Keratinocyte (primary cell): ENCODE data around the gene VTI1A. TPM values are rescaled to one million over a fixed set of nuclear protein-coding genes. Genes with fewer than 3 reads are reported as not detected.

Experiments used
- DNase-seq: peaks from one replicate; pipeline ENCODE4 v3.0.0-alpha.2; 2011; ENCODE audit warnings: low read depth, missing footprints, low spot score
- FAIRE-seq: peaks from 2 replicates; lab custom pipeline; 2011; peaks lifted over from hg19 to GRCh38; lab: Jason Lieb, UNC
- H2AFZ ChIP-seq: 2 replicates; pipeline ENCODE4 v1.6.0; 2012; ENCODE audit warnings: low read length, control low read depth, inconsistent platforms; ENCODE audit not compliant: control insufficient read depth
- H3K27ac ChIP-seq: 2 replicates; pipeline ENCODE4 v1.5.1; 2011; ENCODE audit warnings: low read length; ENCODE audit not compliant: control insufficient read depth, insufficient read depth
- H3K27me3 ChIP-seq: 3 replicates; pipeline ENCODE4 v1.6.0; 2011; ENCODE audit warnings: low read length; ENCODE audit not compliant: control insufficient read depth, insufficient read depth; ENCODE audit errors: extremely low read depth
- H3K36me3 ChIP-seq, 2 experiments: 2 replicates in 1 of 2; 3 replicates in 1 of 2; pipeline ENCODE4 v1.5.1; 2011; ENCODE audit warnings: low read length in 2 of 2, mild to moderate bottlenecking in 1 of 2; ENCODE audit not compliant: control insufficient read depth in 2 of 2, insufficient read depth in 2 of 2; ENCODE audit errors: extremely low read depth in 1 of 2
- H3K4me1 ChIP-seq: 3 replicates; pipeline ENCODE4 v1.5.1; 2011; ENCODE audit warnings: low read length; ENCODE audit not compliant: control insufficient read depth, insufficient read depth; ENCODE audit errors: extremely low read depth
- H3K4me2 ChIP-seq: 3 replicates; pipeline ENCODE4 v1.6.0; 2011; ENCODE audit warnings: low read depth, low read length; ENCODE audit not compliant: control insufficient read depth, insufficient read depth; ENCODE audit errors: extremely low read depth
- H3K4me3 ChIP-seq, 3 experiments: fragments of 200-600 bp in 1 of 3; sonication (generic) in 1 of 3; 2 replicates in 2 of 3; 3 replicates in 1 of 3; pipeline ENCODE4 v1.5.1; 2011 to 2016; ENCODE audit warnings: low read length in 3 of 3, mild to moderate bottlenecking in 3 of 3, control low read depth in 2 of 3, inconsistent platforms in 1 of 3, low read depth in 1 of 3, mixed read lengths in 1 of 3, mixed run types in 1 of 3, moderate library complexity in 1 of 3; ENCODE audit not compliant: control insufficient read depth in 2 of 3, insufficient read depth in 2 of 3; ENCODE audit errors: extremely low read depth in 1 of 3
- H3K79me2 ChIP-seq: 2 replicates; pipeline ENCODE4 v1.6.0; 2012; ENCODE audit warnings: low read length; ENCODE audit not compliant: control insufficient read depth, insufficient read depth
- H3K9ac ChIP-seq: 3 replicates; pipeline ENCODE4 v1.6.0; 2011; ENCODE audit warnings: low read length; ENCODE audit not compliant: control insufficient read depth, insufficient read depth; ENCODE audit errors: extremely low read depth
- H3K9me1 ChIP-seq: 3 replicates; pipeline ENCODE4 v1.6.0; 2011; ENCODE audit warnings: low read length; ENCODE audit not compliant: control insufficient read depth, insufficient read depth; ENCODE audit errors: extremely low read depth
- H3K9me3 ChIP-seq: 2 replicates; pipeline ENCODE4 v1.5.1; 2012; ENCODE audit warnings: low read depth, low read length; ENCODE audit not compliant: control insufficient read depth
- H4K20me1 ChIP-seq: 3 replicates; pipeline ENCODE4 v1.6.0; 2011; ENCODE audit warnings: low read length; ENCODE audit not compliant: control insufficient read depth, insufficient read depth; ENCODE audit errors: extremely low read depth
- EZH2 ChIP-seq: IDR thresholded peaks from one replicate; pipeline ENCODE4 v1.6.1; 2012; ENCODE audit warnings: inconsistent platforms, mild to moderate bottlenecking, low read length, moderate library complexity
- dilution Hi-C: fragments of 300-500 bp; cut with MboI; formaldehyde crosslinking; loops from one replicate; pipeline ENCODE4 v1.7.0; 2020; ENCODE audit warnings: low sequenced_read_pairs; ENCODE audit not compliant: extremely low pct_ligation_motif_present
- polyA plus RNA-seq, 5 experiments: library from polyadenylated mRNA; depleted of rRNA in 3 of 5; stranded (reverse) in 3 of 5; stranded (forward) in 1 of 5; unstranded in 1 of 5; fragments of >200 nt; gene quantifications; 1 replicate in 1 of 5; 2 replicates in 3 of 5; 3 replicates in 1 of 5; pipeline versions ENCODE4 v1.2.1 to v1.2.3, GENCODE V29; 2011 to 2012; ENCODE audit warnings: missing spikeins in 2 of 5, low read depth in 1 of 5, low replicate concordance in 1 of 5
- TF ChIP-seq, protein P1 (sequence below), 3 experiments: IDR thresholded peaks in 1 of 3; conservative IDR thresholded peaks in 1 of 3; optimal IDR thresholded peaks in 1 of 3; 2 replicates in 2 of 3; 3 replicates in 1 of 3; pipeline versions ENCODE3 to v1.5.1; 2011; ENCODE audit warnings: low read length in 3 of 3, mild to moderate bottlenecking in 3 of 3, moderate library complexity in 2 of 3, control low read depth in 1 of 3, inconsistent platforms in 1 of 3; ENCODE audit not compliant: insufficient read depth in 2 of 3; ENCODE audit errors: extremely low read depth in 1 of 3

The VTI1A gene
- polyA plus RNA-seq, 1 donor (not counting 4 experiments of a cell fraction or from before 2014, with no cell fraction given) = 18.5 TPM

DNA sequence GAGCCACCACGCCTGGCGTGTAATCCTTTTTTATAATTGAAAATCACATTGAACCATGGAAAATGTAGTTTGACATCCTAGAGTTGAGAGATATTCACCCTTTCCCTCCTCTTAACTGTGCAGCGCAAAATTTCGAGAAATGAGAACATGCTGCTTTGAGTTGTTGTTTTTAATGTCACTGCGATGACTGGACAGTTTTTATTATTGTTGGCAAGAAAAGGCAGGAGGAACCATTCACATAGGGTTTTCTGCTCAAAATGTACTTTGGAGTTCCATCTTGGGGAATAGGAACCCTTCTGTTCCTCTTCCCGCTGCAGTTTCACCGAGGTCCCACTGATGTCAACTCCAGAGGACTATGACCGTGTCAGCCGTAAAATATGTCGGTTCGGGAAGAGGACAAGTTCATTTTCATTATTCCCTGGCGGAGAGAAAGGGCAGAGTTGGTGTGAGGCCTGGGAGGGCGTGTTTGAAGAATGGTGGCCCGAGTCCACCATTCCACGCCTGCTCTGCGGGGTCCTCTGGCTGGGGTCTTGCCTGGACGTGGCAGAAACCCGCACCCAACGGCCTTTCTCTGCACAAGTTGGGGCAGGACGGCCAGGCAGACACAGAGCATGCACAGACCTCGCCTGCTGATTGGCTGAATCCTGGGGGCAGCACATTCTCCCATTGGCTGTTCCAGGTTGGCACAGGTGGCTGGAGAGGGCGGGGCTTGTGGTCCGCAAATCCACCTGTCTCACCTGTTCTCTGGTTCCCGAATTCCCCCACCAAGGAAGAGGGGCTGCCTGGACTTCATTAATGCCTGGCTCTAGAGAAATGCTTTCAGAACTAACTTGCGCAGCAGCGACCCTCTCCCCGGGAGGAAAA, 397.9 kb downstream of the VTI1A start:
- H3K36me3 ChIP-seq = no peaks in the 10 kb centered on the region
- no peak overlapping the region for H2AFZ ChIP-seq
- H3K9ac ChIP-seq = no peak overlapping the region
- no peaks in the 10 kb centered on the region for H3K27me3 ChIP-seq
- dilution Hi-C loops = no loop called here
- H3K9me3 ChIP-seq = no peaks in the 10 kb centered on the region
- TF ChIP-seq, protein P1, sequence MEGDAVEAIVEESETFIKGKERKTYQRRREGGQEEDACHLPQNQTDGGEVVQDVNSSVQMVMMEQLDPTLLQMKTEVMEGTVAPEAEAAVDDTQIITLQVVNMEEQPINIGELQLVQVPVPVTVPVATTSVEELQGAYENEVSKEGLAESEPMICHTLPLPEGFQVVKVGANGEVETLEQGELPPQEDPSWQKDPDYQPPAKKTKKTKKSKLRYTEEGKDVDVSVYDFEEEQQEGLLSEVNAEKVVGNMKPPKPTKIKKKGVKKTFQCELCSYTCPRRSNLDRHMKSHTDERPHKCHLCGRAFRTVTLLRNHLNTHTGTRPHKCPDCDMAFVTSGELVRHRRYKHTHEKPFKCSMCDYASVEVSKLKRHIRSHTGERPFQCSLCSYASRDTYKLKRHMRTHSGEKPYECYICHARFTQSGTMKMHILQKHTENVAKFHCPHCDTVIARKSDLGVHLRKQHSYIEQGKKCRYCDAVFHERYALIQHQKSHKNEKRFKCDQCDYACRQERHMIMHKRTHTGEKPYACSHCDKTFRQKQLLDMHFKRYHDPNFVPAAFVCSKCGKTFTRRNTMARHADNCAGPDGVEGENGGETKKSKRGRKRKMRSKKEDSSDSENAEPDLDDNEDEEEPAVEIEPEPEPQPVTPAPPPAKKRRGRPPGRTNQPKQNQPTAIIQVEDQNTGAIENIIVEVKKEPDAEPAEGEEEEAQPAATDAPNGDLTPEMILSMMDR (optimal IDR thresholded peaks at IDR 0.05 in 1 of 3, IDR thresholded peaks at IDR 0.05 in 1 of 3, conservative IDR thresholded peaks at IDR 0.05 in 1 of 3; ENCODE audit: extremely low read depth in 1 of 3, insufficient read depth in 2 of 3, low read length in 3 of 3) = no peak
- no peak for TF ChIP-seq EZH2
- no peak overlapping the region for H3K4me3 ChIP-seq
- no peaks in the 10 kb centered on the region for H3K9me1 ChIP-seq
- H3K4me1 ChIP-seq = no peaks in the 10 kb centered on the region
- H3K4me2 ChIP-seq = no peak overlapping the region
- no peak for DNase-seq
- no peaks in the 10 kb centered on the region for H3K79me2 ChIP-seq
- H4K20me1 ChIP-seq = no peaks in the 10 kb centered on the region
- FAIRE-seq = no peak
- H3K27ac ChIP-seq = no peak overlapping the region

- dilution Hi-C loops = no loop called here
- Histone ChIP-seq H3K36me3 (no peaks in the 10 kb centered on the region), H3K4me3 (no peak overlapping the region), H3K4me2 (no peak overlapping the region), H3K9me1 (no peaks in the 10 kb centered on the region), H4K20me1 (no peaks in the 10 kb centered on the region), H2AFZ (no peak overlapping the region), H3K79me2 (no peaks in the 10 kb centered on the region), H3K27ac (no peak overlapping the region), H3K4me1 (no peaks in the 10 kb centered on the region), H3K27me3 (no peaks in the 10 kb centered on the region), H3K9ac (no peak overlapping the region), H3K9me3 (no peaks in the 10 kb centered on the region)
- no peak for TF ChIP-seq EZH2
- TF ChIP-seq, protein P1 (optimal IDR thresholded peaks at IDR 0.05 in 1 of 3, IDR thresholded peaks at IDR 0.05 in 1 of 3, conservative IDR thresholded peaks at IDR 0.05 in 1 of 3; ENCODE audit: extremely low read depth in 1 of 3, insufficient read depth in 2 of 3, low read length in 3 of 3) = no peak
- FAIRE-seq (no peak), DNase-seq (no peak)
Observed at GRCh38 chr10:112847778-112848177, 400.8 kb downstream of the VTI1A start.
